ENCODE results near the gene CFAP53.
A peak's percentile ranks its signal among the peaks of the same experiment; 100 is the strongest.
"Not testable (repeated sequence)": the region's sequence is repeated elsewhere in the genome, so short reads cannot be mapped to it uniquely, and the experiment has no call there.

The CFAP53 gene

DNA sequence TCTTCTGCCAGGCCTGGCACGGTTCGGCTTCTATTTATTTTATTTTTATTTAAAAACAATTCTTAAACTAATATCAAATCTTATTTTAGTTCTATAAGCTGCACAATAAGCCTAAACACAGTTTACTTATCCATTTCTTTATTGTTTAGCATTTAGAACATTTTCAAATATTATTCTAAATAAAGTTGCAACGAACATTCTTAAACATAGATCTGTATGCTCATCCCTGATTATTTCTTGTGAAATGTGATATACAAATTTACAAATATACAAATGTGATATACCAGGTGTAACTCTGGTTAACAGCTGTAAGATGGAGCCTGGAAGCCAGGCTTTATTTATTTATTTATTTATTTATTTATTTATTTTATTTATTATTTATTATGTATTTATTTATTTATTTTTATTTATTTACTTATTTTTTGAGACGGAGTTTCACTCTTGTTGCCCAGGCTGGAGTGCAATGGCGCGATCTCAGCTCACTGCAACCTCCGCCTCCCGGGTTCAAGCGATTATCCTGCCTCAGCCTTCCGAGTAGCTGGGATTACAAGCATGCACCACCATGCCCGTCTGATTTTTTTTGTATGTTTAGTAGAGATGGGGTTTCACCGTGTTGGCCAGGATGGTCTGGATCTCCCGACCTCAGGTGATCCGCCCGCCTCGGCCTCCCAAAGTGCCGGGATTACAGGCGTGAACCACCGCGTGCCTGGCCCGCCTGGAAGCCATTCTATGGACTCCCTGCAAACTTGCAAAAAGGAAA is 22.2 kb upstream of the CFAP53 start:
- DNase-seq; in situ Hi-C loops (cut with MboI; ENCODE audit: low pct_unique_long_range_greater_than_20kb, low sequenced_read_pairs): not testable (repeated sequence)

DNA sequence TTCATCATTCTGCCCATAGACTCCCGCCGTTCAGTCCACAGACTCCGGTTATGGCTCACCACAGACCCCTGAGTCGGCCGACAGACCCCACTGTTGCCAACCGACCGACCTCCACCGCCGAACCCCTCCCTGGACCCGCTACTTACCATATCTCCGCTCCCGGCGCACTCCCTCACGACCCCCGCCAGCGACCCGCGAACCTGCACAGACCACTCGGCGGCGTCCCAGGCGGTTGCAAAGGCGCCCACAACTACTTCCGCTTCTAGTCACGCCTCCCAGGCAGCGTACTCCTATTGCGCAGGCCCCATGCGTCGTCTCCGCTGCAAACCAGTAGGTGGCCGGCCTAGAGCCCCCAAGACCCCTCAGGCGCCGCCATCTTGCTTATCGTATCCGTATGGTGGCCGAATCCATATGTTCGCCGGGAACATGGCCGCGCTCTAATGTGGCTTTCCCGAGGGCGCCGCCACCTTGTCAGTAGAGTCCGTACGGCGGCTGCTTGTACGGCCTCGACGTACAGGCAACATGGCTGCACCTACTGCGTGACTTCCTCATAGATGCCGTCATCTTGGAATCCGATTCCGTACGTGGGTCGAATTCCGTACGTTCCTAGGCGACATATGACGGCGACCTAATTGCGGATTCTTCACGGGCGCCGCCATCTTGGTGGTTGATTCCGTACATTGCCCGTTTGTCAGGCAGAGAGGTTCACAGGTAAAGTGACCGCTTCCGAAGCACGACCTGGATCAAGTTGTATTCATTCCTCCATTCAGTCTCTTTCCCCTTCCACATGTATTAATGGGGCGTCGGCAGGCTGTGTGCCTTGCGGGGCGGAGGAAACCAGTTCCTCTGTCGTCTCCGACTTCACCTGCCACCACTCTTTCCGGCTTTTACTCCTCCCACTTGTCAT is 21.4 kb upstream of the CFAP53 start, which contains the start of gene CXXC1:
Gene CXXC1, minus strand, starts transcription at position 252 of the 907 bp plus-strand sequence. Its CDS starts 103 bp downstream, at position 149.
- in situ Hi-C loops (cut with MboI; ENCODE audit: low pct_unique_long_range_greater_than_20kb, low sequenced_read_pairs), result no loop called here
- DNase-seq, result peak; percentile 99

DNA sequence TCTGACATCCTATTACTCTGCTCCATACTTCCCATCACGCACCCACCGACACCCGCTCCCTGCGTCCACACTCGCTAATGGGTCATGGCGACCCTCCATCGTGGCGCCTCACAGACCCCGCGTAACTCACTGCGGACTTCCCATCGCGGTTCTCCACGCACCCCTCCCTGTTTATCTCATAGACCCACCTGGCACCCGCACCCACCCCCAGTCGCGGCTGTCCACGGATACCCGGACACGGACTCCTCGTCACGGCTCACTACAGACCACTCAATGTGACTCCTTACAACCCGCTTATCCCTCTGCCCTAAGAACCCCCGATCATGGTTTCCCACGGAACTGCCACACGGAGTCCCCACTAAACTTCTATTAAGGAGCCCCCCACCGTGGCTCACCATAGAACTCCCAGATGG is 20.7 kb upstream of the CFAP53 start:
- no peak for DNase-seq
- in situ Hi-C loops (cut with MboI; ENCODE audit: low pct_unique_long_range_greater_than_20kb, low sequenced_read_pairs), result no loop called here

DNA sequence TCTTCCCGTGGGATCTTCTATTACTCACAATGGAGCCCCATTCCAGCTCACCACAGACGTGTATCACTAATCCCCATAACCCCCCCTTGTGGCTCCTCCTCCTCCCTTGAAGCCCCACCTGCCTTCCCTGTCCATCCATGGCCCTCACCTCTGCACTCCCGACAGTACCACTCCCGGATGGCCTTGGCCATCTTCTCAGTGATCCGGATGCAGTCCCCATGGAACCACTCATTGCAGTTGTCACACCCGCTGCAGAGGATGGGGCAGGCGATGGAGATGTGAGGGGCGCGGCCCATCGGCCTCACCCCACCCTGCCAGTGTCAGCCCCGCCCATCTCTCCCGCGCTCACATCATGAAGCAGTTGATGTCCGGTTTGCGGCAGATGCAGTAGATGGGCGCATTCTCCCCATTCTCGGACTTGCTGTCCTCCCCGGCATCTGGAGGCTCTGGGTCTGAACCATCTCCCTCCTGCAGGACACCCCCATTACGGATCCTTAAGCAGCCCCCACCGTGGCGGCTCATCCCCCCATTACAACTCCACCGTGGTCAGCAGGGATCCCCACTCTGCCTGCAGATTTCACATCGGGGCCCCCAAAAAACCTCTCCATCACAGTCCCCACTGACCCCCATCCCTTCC is 20.2 kb upstream of the CFAP53 start:
- DNase-seq, result no peak
- in situ Hi-C loops (cut with MboI; ENCODE audit: low pct_unique_long_range_greater_than_20kb, low sequenced_read_pairs), result no loop called here

DNA sequence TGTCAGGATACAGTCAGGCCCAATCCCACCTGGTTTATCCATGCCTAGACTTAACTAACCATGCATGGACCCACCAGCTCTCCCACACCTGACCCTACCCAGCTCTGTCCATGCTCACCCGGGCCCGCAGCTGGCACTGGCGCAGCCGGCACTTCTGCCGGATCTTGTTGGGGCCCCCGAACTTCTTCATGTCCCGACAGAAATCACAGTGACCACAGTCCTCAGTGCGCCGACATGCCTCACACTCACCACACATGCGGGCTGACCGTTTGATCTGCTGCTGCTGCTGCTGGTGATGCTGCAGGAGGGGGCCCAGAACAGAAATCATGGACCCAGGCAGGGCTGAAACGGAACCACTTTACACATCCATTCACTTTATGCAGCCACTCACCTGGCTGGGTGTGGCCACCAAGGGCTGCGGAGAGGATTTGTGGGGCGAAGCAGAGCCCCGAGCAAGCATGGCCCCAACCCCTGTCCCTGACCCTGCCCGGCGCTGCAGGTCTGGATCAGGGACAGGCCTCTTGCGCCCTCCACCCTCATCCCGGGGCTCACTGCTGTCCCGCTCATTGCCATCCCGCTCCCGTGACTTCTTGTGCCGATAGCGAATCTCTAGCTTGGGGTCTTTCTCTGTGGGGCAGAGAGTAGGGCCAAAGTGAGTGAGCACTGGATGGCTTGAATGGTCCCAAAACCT is 19.5 kb upstream of the CFAP53 start:
- in situ Hi-C loops (cut with MboI; ENCODE audit: low pct_unique_long_range_greater_than_20kb, low sequenced_read_pairs), result no loop called here

DNA sequence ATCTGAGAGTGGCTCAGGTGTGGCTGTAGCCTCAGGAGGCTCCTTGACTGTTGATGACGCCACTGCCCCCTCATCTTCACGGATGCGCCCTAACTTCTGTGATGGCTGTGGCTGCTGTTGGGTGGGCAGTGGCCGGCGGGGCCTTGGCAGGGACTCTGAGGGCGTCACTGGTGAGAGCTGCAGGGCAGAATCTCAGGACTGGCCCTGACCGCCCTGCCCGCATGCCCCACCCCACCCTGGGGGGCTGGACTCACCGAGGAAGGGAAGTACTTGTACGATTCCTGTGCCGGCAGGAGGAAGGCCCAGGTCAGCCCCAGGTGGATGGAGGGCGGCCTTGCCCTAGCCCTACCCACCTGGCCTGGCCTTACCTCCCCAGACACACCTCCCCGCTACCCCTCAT is 18.8 kb upstream of the CFAP53 start:
- in situ Hi-C loops (cut with MboI; ENCODE audit: low pct_unique_long_range_greater_than_20kb, low sequenced_read_pairs), result no loop called here
- DNase-seq, result no peak

More for the DNA sequence above, 19.5 kb upstream of the CFAP53 start:
- DNase-seq, result no peak

DNA sequence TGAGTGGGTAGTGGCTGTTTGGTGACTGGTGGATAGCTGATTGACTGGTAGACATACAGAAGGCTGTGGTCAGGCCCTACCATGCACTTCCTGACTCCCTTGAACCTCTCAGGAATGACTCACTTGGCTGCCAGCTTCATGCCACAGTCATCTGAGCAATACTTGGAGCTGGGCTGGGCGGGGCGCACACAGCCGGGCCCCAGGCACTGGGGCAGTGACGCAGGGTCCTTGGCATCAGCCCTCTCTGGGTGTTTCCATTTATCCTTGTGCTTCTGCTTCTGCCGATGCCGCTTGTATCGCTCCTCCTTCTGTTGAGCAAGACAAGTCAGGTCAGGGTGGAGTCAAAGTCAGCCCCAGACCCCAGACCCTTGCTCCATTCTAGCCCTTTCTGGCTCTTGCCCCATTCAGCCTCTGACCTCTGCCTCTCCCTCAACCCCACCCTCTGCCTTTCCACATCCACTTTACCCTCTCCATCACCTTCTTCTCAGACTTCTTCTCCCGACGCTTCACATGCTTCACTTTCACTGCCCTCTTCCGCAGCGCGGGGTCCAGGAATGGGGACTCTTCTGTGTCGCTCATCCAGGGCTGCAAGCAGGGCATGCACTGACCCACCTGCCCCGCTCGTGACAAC is 18.1 kb upstream of the CFAP53 start:
- no peak for DNase-seq
- in situ Hi-C loops (cut with MboI; ENCODE audit: low pct_unique_long_range_greater_than_20kb, low sequenced_read_pairs), result no loop called here

DNA sequence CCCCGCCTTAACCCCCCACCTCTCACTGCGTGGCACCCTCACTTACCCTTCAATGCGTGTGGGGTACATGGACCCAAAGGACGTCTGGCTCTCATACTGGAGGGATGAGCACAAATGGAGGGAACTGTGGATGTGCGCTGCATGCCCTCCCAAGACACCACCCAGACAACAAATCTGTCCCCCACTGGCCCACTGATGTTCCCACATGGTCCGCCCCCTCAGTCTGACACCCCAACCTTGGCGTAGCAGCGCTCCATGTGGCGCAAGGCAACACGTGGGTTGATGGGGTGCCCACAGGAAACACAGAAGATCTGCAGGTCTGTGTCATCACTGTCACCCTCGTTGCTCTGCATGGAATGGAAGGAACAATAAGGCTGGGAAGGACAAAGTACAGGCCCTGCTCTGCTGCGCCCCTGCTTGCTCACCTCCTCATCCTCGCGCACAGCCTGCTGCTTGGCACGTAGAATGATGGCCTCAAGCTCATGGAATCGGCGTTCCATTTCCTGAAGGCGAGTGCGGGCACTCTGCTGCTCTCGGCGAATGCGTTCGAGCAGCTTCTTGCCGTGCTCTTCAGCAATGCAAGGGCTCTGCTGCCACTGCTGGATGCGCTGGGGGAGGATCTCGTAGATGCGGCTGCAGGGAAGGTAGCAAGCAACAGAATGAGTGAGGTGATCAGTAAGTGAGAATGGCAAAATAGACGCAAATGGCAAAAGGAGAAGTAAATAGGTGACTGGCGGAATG is 17.3 kb upstream of the CFAP53 start:
- in situ Hi-C loops (cut with MboI; ENCODE audit: low pct_unique_long_range_greater_than_20kb, low sequenced_read_pairs), result no loop called here

DNA sequence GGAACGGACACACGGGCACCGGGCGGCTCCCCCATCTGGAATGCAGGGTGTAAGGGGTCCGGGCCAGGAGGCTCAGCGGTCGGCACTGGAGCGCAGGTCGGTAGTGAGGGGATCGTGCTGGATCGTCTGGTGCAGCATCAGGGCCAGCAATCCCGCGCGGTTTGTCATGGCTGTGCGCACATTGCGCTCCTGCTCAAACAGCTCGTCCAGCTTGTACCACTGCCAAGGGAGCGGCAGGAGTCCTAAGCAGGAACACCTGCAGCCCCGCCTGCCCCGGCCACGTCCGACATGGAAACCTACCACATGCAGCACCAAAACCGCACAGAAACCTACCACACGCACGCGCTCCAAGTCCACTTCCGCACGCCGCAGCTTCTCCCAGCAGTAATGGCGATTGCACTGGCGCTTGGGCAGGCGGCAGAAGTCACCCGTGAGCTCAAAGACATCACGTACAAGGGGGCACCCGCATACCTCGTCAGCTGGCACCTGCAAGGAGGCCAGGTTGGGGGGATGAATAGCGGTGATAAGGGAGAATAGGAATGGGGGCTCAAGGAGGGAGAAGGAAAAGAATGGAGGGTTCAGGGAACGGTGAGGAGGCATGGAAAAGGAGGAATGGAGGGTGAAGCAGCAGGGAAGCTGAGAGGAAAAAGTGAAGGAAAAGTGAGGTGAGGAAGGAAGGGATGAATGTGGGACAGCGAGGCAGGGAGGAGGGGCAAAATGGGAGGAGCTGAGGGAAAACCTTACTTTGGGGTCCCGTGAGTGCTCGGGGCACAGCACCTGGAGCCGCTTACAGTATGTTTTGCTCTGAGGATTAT is 16.4 kb upstream of the CFAP53 start:
- in situ Hi-C loops (cut with MboI; ENCODE audit: low pct_unique_long_range_greater_than_20kb, low sequenced_read_pairs), result no loop called here
- no peak for DNase-seq

More for the DNA sequence above, 17.3 kb upstream of the CFAP53 start:
- DNase-seq, result no peak

DNA sequence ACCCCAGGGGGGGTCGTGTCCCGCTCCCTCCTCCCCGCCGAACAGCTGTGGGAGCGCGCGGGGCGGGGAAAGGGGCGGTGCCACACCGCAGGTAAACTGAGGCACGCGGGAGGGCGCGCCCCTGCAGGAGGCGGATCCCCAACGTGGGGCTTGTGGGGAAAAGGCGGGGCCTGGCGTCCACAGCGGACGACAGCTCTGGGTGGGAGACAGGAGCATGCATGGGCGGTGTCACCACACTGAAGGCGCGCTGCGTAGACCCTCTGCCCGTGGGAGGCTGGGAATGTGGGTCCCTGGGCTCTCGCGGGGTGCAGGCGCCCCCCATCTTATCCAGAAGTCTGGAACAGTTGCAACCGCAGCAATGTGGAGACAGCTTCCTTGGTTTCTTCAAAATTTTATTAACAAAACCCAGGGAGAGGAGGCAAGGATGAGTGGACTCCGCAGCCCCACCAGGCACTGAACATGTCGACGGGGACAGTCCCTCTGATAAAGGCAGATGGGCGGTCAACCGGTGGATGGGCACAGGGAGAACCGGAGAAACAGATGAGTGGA is 15.8 kb upstream of the CFAP53 start:
- DNase-seq, result no peak
- in situ Hi-C loops (cut with MboI; ENCODE audit: low pct_unique_long_range_greater_than_20kb, low sequenced_read_pairs), result no loop called here

DNA sequence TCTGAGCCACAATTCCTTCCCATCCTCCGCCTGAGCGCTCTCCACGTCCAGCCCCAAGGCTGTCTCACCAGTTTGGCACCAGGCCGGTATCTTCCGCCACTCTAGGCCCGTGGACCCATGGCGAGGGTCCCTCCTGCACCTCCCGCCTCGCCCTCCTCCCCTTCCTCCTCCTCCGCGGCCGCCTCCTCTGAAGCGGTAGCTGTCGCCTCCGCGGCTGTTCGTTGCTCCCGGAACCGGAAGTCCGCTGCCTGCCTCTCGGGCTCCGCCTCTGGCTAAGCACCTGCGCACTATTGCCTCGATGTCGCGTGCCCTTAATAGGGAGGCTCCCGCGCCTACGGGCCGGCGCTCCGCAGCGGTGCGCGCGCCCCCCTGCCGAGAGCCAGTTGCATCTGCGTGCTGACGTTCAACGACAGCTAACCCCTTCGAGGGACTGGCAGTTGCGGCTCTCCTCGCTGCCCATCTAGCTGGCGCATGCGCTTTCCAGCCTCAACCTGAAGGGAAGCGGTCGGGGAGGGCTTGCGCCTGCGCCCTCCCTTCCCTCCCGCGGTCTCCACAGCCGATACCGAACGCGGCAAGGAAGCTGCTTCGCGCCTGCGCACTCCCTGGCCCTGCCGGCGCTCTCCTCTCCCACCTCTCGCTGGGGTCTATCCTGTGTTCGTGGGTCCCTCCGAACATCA is 15.1 kb upstream of the CFAP53 start, which contains the start of gene MBD1:
Gene MBD1, minus strand, starts transcription at position 229 of the 677 bp plus-strand sequence. CDS start 1,531 bp downstream, outside the sequence.
- peak; percentile 97 for DNase-seq
- in situ Hi-C loops (cut with MboI; ENCODE audit: low pct_unique_long_range_greater_than_20kb, low sequenced_read_pairs), result no loop called here

DNA sequence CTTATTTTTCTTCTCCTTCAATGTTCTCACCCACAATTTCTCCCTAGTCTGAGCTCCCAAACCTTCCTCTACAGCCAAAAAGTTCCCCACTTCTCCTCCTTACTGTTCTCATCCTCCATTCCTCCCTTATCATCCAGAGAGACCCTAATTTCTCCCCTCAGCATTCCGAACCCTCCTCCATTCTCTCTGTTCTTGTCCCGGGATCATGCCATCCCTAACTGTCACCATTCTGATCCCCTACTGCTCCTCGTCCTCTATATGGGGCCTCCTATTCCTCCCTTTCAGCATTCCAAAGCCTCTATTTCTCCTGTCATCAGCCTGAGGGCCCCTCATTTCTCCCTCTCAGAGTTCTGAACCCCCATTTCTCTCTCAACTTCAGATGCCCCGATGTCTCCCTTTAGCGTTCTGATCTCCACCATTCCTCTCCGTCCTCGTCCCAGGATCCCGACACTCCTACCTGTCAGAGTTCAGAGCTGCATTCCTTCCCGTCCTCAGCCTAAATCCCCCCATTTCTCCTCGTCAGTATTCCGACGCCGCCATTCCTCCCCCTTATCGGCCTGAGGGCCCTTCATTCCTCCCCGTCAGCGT is 14.5 kb upstream of the CFAP53 start:
- no peak for DNase-seq
- in situ Hi-C loops (cut with MboI; ENCODE audit: low pct_unique_long_range_greater_than_20kb, low sequenced_read_pairs), result no loop called here

DNA sequence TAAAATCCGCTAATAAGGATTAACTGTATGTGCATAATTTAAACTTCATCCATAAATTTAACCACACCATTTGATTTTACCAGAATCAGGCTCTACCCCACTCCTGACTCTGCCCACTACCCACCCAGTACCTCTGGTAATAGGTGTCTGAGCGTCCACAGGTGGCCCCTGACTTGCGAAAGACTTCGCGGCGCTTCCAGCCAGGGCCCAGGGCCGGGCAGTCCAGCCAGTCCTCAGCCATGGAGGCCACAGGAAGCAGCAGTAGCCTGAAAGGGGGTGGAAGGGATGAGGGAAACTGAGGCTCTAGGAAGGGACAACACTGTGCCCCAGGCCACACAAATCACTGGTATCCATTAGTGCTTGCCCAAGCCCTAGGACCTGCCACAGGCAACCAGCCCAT is 13.5 kb upstream of the CFAP53 start:
- no peak for DNase-seq
- in situ Hi-C loops (cut with MboI; ENCODE audit: low pct_unique_long_range_greater_than_20kb, low sequenced_read_pairs), result no loop called here

DNA sequence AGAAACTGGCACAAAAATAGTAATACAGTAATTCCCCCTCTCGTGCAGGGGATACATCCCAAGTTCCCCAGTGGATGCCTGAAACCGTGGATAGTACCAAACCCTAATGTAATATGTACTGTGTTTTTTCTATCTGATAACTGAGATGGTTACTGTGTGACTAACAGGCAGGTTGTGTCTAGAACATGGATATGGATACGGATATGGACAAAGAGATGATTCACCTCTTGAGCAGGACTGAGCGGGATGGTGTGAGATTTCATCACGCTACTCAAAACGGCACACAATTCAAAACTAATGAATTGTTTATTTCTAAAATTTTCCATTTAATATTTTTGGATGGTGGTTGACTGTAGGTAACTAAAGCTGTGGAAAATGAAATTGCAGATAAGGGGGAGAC is 11.6 kb upstream of the CFAP53 start:
- in situ Hi-C loops (cut with MboI; ENCODE audit: low pct_unique_long_range_greater_than_20kb, low sequenced_read_pairs), result no loop called here

DNA sequence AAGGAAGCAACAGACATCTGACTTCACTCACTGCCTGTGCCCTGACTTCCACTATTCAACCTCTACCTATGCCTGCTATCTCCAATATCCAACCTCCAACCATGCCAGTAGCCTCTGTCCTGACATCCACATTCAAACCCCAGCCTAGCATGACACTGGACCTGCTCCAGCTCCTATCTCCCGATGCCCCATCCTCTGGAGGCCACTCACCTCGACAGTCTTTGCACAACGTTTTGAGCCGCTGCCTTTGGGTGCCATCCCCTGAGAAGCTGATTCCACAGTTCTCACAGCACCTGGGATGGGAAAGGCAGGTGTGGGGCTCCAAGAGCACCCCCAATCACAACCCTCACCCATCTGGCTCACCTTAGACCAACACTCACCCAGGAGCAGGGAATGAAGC is 10.2 kb upstream of the CFAP53 start:
- in situ Hi-C loops (cut with MboI; ENCODE audit: low pct_unique_long_range_greater_than_20kb, low sequenced_read_pairs), result no loop called here
- no peak for DNase-seq

More for the DNA sequence above, 11.6 kb upstream of the CFAP53 start:
- DNase-seq, result no peak

DNA sequence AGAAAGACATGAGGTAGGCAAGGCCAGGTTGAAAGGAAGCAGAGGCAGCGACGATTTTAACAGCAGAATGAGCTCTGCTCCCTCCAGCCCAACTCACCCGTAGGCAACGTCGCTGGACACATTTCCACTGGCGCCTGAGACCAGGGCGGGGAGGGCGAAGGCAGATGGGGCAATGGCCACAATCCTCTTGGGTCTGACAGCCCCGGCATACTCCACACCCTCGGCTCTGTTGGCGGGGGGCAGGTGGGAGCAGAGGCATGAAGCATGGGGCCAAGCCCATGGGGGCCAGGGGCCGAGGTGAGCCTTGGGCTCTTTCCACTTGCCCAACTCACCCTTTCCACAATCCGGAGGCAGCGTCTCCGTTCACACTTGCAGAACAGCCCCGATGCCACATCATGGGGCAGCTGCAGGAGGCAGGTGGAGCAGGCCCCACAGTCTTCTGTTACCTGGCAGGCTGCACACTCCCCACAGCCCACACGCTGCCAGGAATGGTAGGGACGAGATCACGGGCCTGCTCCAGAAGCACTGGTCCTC is 9.3 kb upstream of the CFAP53 start:
- DNase-seq, result no peak
- in situ Hi-C loops (cut with MboI; ENCODE audit: low pct_unique_long_range_greater_than_20kb, low sequenced_read_pairs), result no loop called here
